Cerebellar nuclear complex (tissue), 1 donor: Measurements from ENCODE around the gene RALGAPA1.
"Not testable (repeated sequence)": the region's sequence is repeated elsewhere in the genome, so short reads cannot be mapped to it uniquely, and the experiment has no call there.

ENCODE experiments used
- DNase-seq, 2 experiments: peaks; one replicate each; lab custom pipeline; 2025; lab: John Stamatoyannopoulos, UW

Gene RALGAPA1

GRCh38 chr14:35821564-35822411, 12.7 kb upstream of the RALGAPA1 start:
- DNase-seq = no peak

GRCh38 chr14:35819591-35820540, 10.8 kb upstream of the RALGAPA1 start:
- no peak for DNase-seq

- no peak for DNase-seq
Observed at GRCh38 chr14:35818346-35819115, 9.4 kb upstream of the RALGAPA1 start.

- no peak for DNase-seq
Observed at GRCh38 chr14:35814371-35815005, 5.4 kb upstream of the RALGAPA1 start.

- no peak for DNase-seq
Observed at GRCh38 chr14:35810963-35811362, 1.9 kb upstream of the RALGAPA1 start.

- no peak for DNase-seq
Observed at GRCh38 chr14:35809597-35809996, 502 bp upstream of the RALGAPA1 start.

GRCh38 chr14:35808076-35808637, 938 bp downstream of the RALGAPA1 start:
- DNase-seq = no peak

GRCh38 chr14:35807131-35807961, 1.7 kb downstream of the RALGAPA1 start:
- no peak for DNase-seq

- DNase-seq = no peak
Observed at GRCh38 chr14:35806006-35806907, 2.8 kb downstream of the RALGAPA1 start.

- DNase-seq = no peak
Observed at GRCh38 chr14:35797796-35798195, 11.3 kb downstream of the RALGAPA1 start.

- DNase-seq = no peak
Observed at GRCh38 chr14:35789651-35790050, 19.4 kb downstream of the RALGAPA1 start.

GRCh38 chr14:35786856-35787255, 22.2 kb downstream of the RALGAPA1 start:
- no peak for DNase-seq

- DNase-seq = no peak
Observed at GRCh38 chr14:35783699-35784098, 25.4 kb downstream of the RALGAPA1 start.

GRCh38 chr14:35779368-35779767, 29.7 kb downstream of the RALGAPA1 start:
- no peak for DNase-seq

GRCh38 chr14:35777550-35777949, 31.5 kb downstream of the RALGAPA1 start:
- DNase-seq = not testable (repeated sequence)

GRCh38 chr14:35776823-35777222, 32.3 kb downstream of the RALGAPA1 start:
- no peak for DNase-seq

GRCh38 chr14:35776085-35776484, 33.0 kb downstream of the RALGAPA1 start:
- DNase-seq = not testable (repeated sequence)

GRCh38 chr14:35766700-35767082, 42.4 kb downstream of the RALGAPA1 start:
- no peak for DNase-seq

GRCh38 chr14:35766036-35766699, 42.9 kb downstream of the RALGAPA1 start:
- DNase-seq = no peak
